Skin epidermis (tissue), 12 donors: Measurements from ENCODE around the gene DHX35.
"Not testable (repeated sequence)": the region's sequence is repeated elsewhere in the genome, so short reads cannot be mapped to it uniquely, and the experiment has no call there.

Experiments used
- H3K27ac ChIP-seq, 21 experiments: fragments of 200-600 bp; sonication (generic) in 11 of 21; one replicate each; pipeline ENCODE4 v1.5.0; 2020; ENCODE audit warnings: mild to moderate bottlenecking in 3 of 21, inconsistent platforms in 2 of 21, moderate library complexity in 2 of 21
- H3K4me3 ChIP-seq, 7 experiments: fragments of 200-600 bp; sonication (generic) in 2 of 7; one replicate each; pipeline ENCODE4 v1.5.0; 2020; ENCODE audit warnings: inconsistent platforms in 2 of 7, mild to moderate bottlenecking in 2 of 7, moderate library complexity in 1 of 7

DHX35 gene

GRCh38 chr20:38969708-38970107 is 7.6 kb downstream of the DHX35 start:
- H3K4me3 ChIP-seq = no peak overlapping the region
- H3K27ac ChIP-seq = peak overlapping the region in 1 of 21 experiments; percentile 23

GRCh38 chr20:38970302-38970701 is 8.2 kb downstream of the DHX35 start:
- H3K4me3 ChIP-seq = no peak overlapping the region
- peak overlapping the region in 1 of 21 experiments; percentile 23 for H3K27ac ChIP-seq

GRCh38 chr20:38973107-38973506 is 11.0 kb downstream of the DHX35 start:
- Histone ChIP-seq H3K27ac (no peak overlapping the region), H3K4me3 (no peak overlapping the region)

- no peak overlapping the region for H3K4me3 ChIP-seq
- no peak overlapping the region for H3K27ac ChIP-seq
These were observed 11.5 kb downstream of the DHX35 start for GRCh38 chr20:38973645-38974044.

- no peak overlapping the region for H3K27ac ChIP-seq
- H3K4me3 ChIP-seq = no peak overlapping the region
These were observed 13.5 kb downstream of the DHX35 start for GRCh38 chr20:38975539-38976120.

- H3K27ac ChIP-seq = no peak overlapping the region
- H3K4me3 ChIP-seq = no peak overlapping the region
These were observed 17.3 kb downstream of the DHX35 start for GRCh38 chr20:38979434-38979833.

GRCh38 chr20:38979842-38980241 is 17.7 kb downstream of the DHX35 start:
- Histone ChIP-seq H3K27ac (no peak overlapping the region), H3K4me3 (no peak overlapping the region)

- Histone ChIP-seq H3K27ac (no peak overlapping the region), H3K4me3 (no peak overlapping the region)
These were observed 20.1 kb downstream of the DHX35 start for GRCh38 chr20:38982291-38982690.

- Histone ChIP-seq H3K4me3 (no peak overlapping the region), H3K27ac (peak overlapping the region in 4 of 21 experiments; percentile 4 to 20 (median 8))
These were observed 22.9 kb downstream of the DHX35 start for GRCh38 chr20:38985060-38985459.

GRCh38 chr20:38985603-38986170 is 23.5 kb downstream of the DHX35 start:
- H3K27ac ChIP-seq = peak overlapping the region in 3 of 21 experiments; percentile 4 to 23 (median 13)
- H3K4me3 ChIP-seq = no peak overlapping the region

GRCh38 chr20:38986663-38987062 is 24.5 kb downstream of the DHX35 start:
- Histone ChIP-seq H3K27ac (peak overlapping the region in 2 of 21 experiments; percentile 23 to 25), H3K4me3 (no peak overlapping the region)

- Histone ChIP-seq H3K27ac (no peak overlapping the region), H3K4me3 (no peak overlapping the region)
These were observed 25.6 kb downstream of the DHX35 start for GRCh38 chr20:38987777-38988176.

- Histone ChIP-seq H3K27ac (no peak overlapping the region), H3K4me3 (no peak overlapping the region)
These were observed 28.6 kb downstream of the DHX35 start for GRCh38 chr20:38990728-38991127.

- Histone ChIP-seq H3K4me3 (no peak overlapping the region), H3K27ac (no peak overlapping the region)
These were observed 29.9 kb downstream of the DHX35 start for GRCh38 chr20:38991814-38992704.

GRCh38 chr20:38995536-38996044 is 33.4 kb downstream of the DHX35 start:
- Histone ChIP-seq H3K27ac (no peak overlapping the region), H3K4me3 (no peak overlapping the region)

GRCh38 chr20:38996866-38997265 is 34.7 kb downstream of the DHX35 start:
- H3K27ac ChIP-seq, H3K4me3 ChIP-seq: not testable (repeated sequence)

- H3K27ac ChIP-seq = no peak overlapping the region
- H3K4me3 ChIP-seq = no peak overlapping the region
These were observed 35.5 kb downstream of the DHX35 start for GRCh38 chr20:38997622-38998021.

- Histone ChIP-seq H3K4me3 (no peak overlapping the region), H3K27ac (no peak overlapping the region)
These were observed 37.1 kb downstream of the DHX35 start for GRCh38 chr20:38999217-38999616.

- no peak overlapping the region for H3K27ac ChIP-seq
These were observed 38.1 kb downstream of the DHX35 start for GRCh38 chr20:38999965-39000910.

GRCh38 chr20:39004508-39004907 is 42.4 kb downstream of the DHX35 start:
- Histone ChIP-seq H3K27ac (peak overlapping the region in 1 of 21 experiments; percentile 32), H3K4me3 (no peak overlapping the region)

More at GRCh38 chr20:38999965-39000910, 38.1 kb downstream of the DHX35 start:
- no peak overlapping the region for H3K4me3 ChIP-seq
